ENCODE results near the gene CARD11. TPM values are rescaled to one million over a fixed set of nuclear protein-coding genes. Genes with fewer than 3 reads are reported as not detected.

Gene CARD11
- total RNA-seq, 4 donors from 2014 or later, result 3.1 to 53.6 (median 5.9) TPM

DNA sequence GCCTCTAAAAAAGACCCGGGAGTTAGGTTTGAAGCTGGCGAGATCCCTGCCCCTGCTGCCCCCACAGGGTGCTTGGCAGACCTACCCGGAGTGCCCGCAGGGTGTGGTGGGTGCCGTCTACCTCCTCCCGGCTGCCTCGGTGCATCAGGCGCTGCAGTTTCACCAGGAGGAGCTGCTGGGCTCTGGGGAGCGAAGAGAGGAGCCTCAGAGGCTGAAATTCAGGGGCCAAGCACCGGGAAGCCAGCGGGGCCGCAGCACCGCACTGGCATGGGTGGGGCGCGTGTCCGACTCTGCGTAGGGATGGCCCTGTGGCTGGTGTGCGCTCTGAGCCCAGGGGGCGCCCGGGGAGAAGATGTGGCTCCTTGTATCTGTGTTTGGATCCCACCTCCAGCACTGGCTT lies 125.3 kb downstream of the CARD11 start:
- no peak for TF ChIP-seq POLR2A (IDR thresholded peaks at IDR 0.05)
- TF ChIP-seq, protein P1, sequence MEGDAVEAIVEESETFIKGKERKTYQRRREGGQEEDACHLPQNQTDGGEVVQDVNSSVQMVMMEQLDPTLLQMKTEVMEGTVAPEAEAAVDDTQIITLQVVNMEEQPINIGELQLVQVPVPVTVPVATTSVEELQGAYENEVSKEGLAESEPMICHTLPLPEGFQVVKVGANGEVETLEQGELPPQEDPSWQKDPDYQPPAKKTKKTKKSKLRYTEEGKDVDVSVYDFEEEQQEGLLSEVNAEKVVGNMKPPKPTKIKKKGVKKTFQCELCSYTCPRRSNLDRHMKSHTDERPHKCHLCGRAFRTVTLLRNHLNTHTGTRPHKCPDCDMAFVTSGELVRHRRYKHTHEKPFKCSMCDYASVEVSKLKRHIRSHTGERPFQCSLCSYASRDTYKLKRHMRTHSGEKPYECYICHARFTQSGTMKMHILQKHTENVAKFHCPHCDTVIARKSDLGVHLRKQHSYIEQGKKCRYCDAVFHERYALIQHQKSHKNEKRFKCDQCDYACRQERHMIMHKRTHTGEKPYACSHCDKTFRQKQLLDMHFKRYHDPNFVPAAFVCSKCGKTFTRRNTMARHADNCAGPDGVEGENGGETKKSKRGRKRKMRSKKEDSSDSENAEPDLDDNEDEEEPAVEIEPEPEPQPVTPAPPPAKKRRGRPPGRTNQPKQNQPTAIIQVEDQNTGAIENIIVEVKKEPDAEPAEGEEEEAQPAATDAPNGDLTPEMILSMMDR (IDR thresholded peaks at IDR 0.05), result no peak
- no peaks in the 10 kb centered on the region for H3K36me3 ChIP-seq
- no peaks in the 10 kb centered on the region for H3K27me3 ChIP-seq
- H3K9me3 ChIP-seq, result no peaks in the 10 kb centered on the region
- H3K27ac ChIP-seq, result no peak overlapping the region
- H3K4me1 ChIP-seq, result no peaks in the 10 kb centered on the region
- H3K4me3 ChIP-seq, result no peak overlapping the region
- DNase-seq, result no peak

DNA sequence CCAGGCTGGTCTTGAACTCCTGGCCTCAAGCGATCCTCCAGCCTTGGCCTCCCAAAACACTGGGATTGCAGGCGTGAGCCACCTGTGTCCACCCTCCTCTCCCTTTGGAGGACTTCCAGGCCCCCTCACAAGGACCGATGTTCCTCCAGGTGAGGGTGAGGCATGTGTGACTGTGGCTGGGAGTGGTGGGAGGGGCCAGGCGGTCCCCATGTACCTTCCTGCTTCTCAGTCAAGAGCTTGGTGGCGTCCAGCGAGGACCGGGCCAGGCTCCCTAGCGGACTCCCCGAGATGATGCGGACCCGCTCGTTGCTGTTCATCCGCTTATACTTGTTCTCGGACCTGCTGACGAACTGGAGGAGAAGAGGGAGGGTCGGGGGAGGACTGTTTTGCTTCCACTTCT lies 128.6 kb downstream of the CARD11 start:
- H3K27ac ChIP-seq, result no peak overlapping the region
- no peak for TF ChIP-seq POLR2A (IDR thresholded peaks at IDR 0.05)
- TF ChIP-seq, protein P1 (IDR thresholded peaks at IDR 0.05), result no peak
- no peaks in the 10 kb centered on the region for H3K27me3 ChIP-seq
- DNase-seq, result no peak
- no peaks in the 10 kb centered on the region for H3K36me3 ChIP-seq
- H3K4me1 ChIP-seq, result no peaks in the 10 kb centered on the region
- H3K9me3 ChIP-seq, result no peaks in the 10 kb centered on the region
- no peak overlapping the region for H3K4me3 ChIP-seq

DNA sequence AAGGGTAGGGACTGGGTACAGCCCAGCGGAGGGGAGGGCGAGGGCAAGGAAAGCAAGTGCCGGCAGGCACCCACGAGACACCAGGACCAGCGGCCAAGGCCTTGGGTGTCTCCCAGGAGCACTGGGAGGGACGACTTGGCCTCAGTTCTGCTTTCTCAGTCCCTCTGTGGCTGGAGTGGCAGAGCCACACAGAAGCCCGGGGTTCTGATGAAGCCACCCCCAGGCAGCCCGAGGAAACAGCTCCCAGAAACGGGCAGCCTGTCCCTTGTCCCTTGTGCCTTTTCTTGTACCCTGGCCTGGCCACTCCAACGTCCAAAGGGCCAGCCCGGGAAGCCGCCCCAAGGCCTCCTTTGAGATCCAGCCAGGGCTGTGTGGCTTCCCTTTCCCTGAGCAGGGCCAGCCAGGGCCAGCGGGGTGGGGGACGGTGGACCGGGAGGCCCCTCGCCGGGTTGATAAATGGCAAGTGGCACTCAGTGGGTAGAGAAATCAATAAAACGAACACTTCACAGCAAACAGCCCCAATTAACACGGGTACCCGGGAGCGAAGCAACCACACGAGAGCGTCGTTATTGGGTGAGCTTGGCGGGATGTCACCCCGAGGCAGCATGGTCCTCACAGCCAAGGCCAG lies 129.8 kb downstream of the CARD11 start:
- no peak for DNase-seq
- H3K9me3 ChIP-seq, result no peaks in the 10 kb centered on the region
- no peak overlapping the region for H3K4me3 ChIP-seq
- H3K27me3 ChIP-seq, result no peaks in the 10 kb centered on the region
- H3K27ac ChIP-seq, result no peak overlapping the region
- no peak for TF ChIP-seq POLR2A (IDR thresholded peaks at IDR 0.05)
- TF ChIP-seq, protein P1 (IDR thresholded peaks at IDR 0.05), result no peak
- no peaks in the 10 kb centered on the region for H3K36me3 ChIP-seq
- no peaks in the 10 kb centered on the region for H3K4me1 ChIP-seq

DNA sequence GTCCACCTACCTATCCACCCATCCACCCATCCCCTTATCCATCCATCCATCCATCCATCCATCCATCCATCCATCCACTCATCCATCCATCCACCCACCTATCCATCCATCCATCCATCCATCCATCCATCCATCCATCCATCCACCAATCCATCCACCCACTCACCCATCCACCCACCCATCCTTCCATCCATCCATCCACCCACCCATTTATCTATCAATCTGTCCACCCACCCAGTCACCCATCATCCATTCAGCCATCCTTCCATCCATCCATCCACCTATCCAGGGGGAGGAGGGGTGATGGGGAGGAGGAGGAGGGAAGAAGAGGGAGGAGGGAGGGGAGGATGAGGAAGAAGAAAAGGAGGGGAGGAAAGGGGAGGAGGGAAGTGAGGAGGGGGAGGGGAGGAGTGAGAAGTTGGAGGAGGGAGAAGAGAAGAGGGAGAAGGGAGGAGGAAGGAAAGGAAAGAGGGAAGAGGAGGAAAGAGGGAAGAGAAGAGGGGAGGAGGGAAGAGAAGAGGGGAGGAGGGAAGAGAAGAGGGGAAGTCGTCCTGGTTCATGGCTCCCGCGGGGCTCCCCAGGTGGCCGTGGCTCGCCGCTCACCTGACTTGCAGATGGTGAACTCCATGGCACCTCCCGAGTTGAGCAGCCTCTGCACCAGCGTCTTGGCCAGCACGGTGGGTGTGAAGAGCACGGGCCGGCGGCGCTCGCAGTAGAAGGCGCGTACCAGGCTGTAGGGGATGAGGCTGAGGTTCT lies 130.8 kb downstream of the CARD11 start:
- DNase-seq, result no peak
- Histone ChIP-seq H3K36me3 (no peaks in the 10 kb centered on the region), H3K9me3 (no peaks in the 10 kb centered on the region)

DNA sequence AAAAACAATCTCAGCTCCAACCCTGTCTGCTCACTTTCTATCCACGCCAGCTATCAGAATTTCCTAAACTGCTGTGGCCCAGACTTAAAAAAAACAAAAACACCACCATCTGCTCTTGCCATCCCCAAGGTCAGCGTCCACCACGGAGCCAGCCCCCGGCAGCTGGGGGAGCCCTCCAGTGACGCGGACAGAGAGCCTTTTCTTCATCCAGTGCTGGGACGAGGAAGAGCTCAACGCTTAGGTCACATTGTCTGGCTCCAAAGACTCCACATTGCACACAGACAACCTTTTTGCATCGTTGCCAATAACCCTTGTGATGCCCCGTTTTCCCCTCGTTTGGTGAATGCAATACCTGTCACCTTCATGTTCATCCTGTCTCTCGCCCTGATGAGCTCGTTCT lies 132.2 kb downstream of the CARD11 start:
- Histone ChIP-seq H3K9me3 (no peaks in the 10 kb centered on the region), H3K27ac (no peak overlapping the region), H3K4me1 (no peaks in the 10 kb centered on the region), H3K27me3 (no peaks in the 10 kb centered on the region), H3K36me3 (no peaks in the 10 kb centered on the region), H3K4me3 (no peak overlapping the region)
- TF ChIP-seq, protein P1 (IDR thresholded peaks at IDR 0.05), result no peak
- no peak for DNase-seq

More for the DNA sequence above, 130.8 kb downstream of the CARD11 start:
- H3K4me3 ChIP-seq, result no peak overlapping the region
- no peaks in the 10 kb centered on the region for H3K4me1 ChIP-seq
- H3K27ac ChIP-seq, result no peak overlapping the region
- no peak for TF ChIP-seq POLR2A (IDR thresholded peaks at IDR 0.05)
- TF ChIP-seq, protein P1 (IDR thresholded peaks at IDR 0.05), result no peak
- H3K27me3 ChIP-seq, result no peaks in the 10 kb centered on the region
